Chondrocyte (in vitro differentiated cells): ENCODE measurements around the gene STIM1. TPM values are rescaled to one million over a fixed set of nuclear protein-coding genes. Genes with fewer than 3 reads are reported as not detected.

Source experiments
- DNase-seq: peaks from one replicate; pipeline ENCODE4 v3.0.0; 2021; ENCODE audit warnings: mixed read lengths, low spot score
- H3K27ac Mint-ChIP-seq: one replicate; pipeline ENCODE4 v1.8.0; 2021; ENCODE audit warnings: mild to moderate bottlenecking, moderate library complexity, mixed read lengths; ENCODE audit not compliant: unreplicated experiment
- H3K27me3 Mint-ChIP-seq: 2 replicates; pipeline ENCODE4 v1.8.0; 2021; ENCODE audit warnings: low read depth, mixed read lengths
- H3K36me3 Mint-ChIP-seq: 2 replicates; pipeline ENCODE4 v1.8.0; 2021; ENCODE audit warnings: low read depth, mixed read lengths
- H3K4me1 Mint-ChIP-seq: 2 replicates; pipeline ENCODE4 v1.8.0; 2021; ENCODE audit warnings: low read depth, mild to moderate bottlenecking, mixed read lengths
- H3K4me3 Mint-ChIP-seq: one replicate; pipeline ENCODE4 v1.8.0; 2021; ENCODE audit warnings: mild to moderate bottlenecking, moderate library complexity, mixed read lengths; ENCODE audit not compliant: unreplicated experiment
- H3K9me3 Mint-ChIP-seq: 2 replicates; pipeline ENCODE4 v1.8.0; 2021; ENCODE audit warnings: low read depth, mixed read lengths
- CTCF ChIP-seq: fragments of 200-600 bp; sonication (generic); IDR thresholded peaks from 2 replicates; pipeline ENCODE4 v1.5.0; 2021; ENCODE audit warnings: antibody characterized with exemption, mild to moderate bottlenecking, moderate library complexity
- total RNA-seq: library from RNA; stranded (reverse); gene quantifications from 3 replicates; pipeline ENCODE4 v1.2.1, GENCODE V29; 2021

The STIM1 gene
- total RNA-seq, 1 donor from 2014 or later = 50.7 TPM

- Mint-ChIP-seq H3K36me3 (no peaks in the 10 kb centered on the region), H3K27ac (no peak overlapping the region)
Measured at GRCh38 chr11:3929232-3929631, 73.8 kb downstream of the STIM1 start.

GRCh38 chr11:3929649-3930048, 74.2 kb downstream of the STIM1 start:
- Mint-ChIP-seq H3K27ac (no peak overlapping the region), H3K27me3 (no peaks in the 10 kb centered on the region), H3K4me1 (peaks cover 28% of the 10 kb centered on the region), H3K9me3 (no peaks in the 10 kb centered on the region), H3K4me3 (no peak overlapping the region), H3K36me3 (no peaks in the 10 kb centered on the region)
- no peak for DNase-seq
- no peak for TF ChIP-seq CTCF

More at GRCh38 chr11:3929232-3929631, 73.8 kb downstream of the STIM1 start:
- H3K4me1 Mint-ChIP-seq = peaks cover 28% of the 10 kb centered on the region
- H3K4me3 Mint-ChIP-seq = no peak overlapping the region
- DNase-seq = no peak
- H3K9me3 Mint-ChIP-seq = no peaks in the 10 kb centered on the region
- no peak for TF ChIP-seq CTCF
- H3K27me3 Mint-ChIP-seq = no peaks in the 10 kb centered on the region

GRCh38 chr11:3932698-3933097, 77.2 kb downstream of the STIM1 start:
- Mint-ChIP-seq H3K4me1 (peaks cover 22% of the 10 kb centered on the region), H3K27ac (no peak overlapping the region), H3K27me3 (no peaks in the 10 kb centered on the region), H3K36me3 (no peaks in the 10 kb centered on the region), H3K9me3 (no peaks in the 10 kb centered on the region), H3K4me3 (no peak overlapping the region)
- no peak for TF ChIP-seq CTCF
- DNase-seq = no peak

GRCh38 chr11:3933165-3933628, 77.7 kb downstream of the STIM1 start:
- Mint-ChIP-seq H3K9me3 (no peaks in the 10 kb centered on the region), H3K27ac (peak overlapping the region; percentile 42), H3K27me3 (no peaks in the 10 kb centered on the region), H3K4me3 (no peak overlapping the region), H3K36me3 (no peaks in the 10 kb centered on the region), H3K4me1 (peaks cover 24% of the 10 kb centered on the region)
- no peak for TF ChIP-seq CTCF
- no peak for DNase-seq

GRCh38 chr11:3934658-3935057, 79.2 kb downstream of the STIM1 start:
- H3K36me3 Mint-ChIP-seq = no peaks in the 10 kb centered on the region
- no peak for DNase-seq
- H3K9me3 Mint-ChIP-seq = no peaks in the 10 kb centered on the region
- no peak for TF ChIP-seq CTCF
- H3K27ac Mint-ChIP-seq = no peak overlapping the region
- peaks cover 31% of the 10 kb centered on the region for H3K4me1 Mint-ChIP-seq
- H3K4me3 Mint-ChIP-seq = no peak overlapping the region
- no peaks in the 10 kb centered on the region for H3K27me3 Mint-ChIP-seq
